Motor neuron (in vitro differentiated cells): Measurements from ENCODE around the gene CRADD. TPM values are rescaled to one million over a fixed set of nuclear protein-coding genes. Genes with fewer than 3 reads are reported as not detected.

Experiments used
- ATAC-seq, 8 experiments: fragments of 200-7000 bp; cut with Tn5 transposase; replicated peaks in 6 of 8; 2 replicates each; pipeline ENCODE4 v1.8.0; 2021; ENCODE audit warnings: mild to moderate bottlenecking in 8 of 8, moderate library complexity in 8 of 8
- H3K27ac ChIP-seq, 2 donors: fragments of 250-450 bp; sonication (Bioruptor Pico); 2 replicates each; pipeline ENCODE4 v1.9.0; 2021; ENCODE audit warnings: antibody characterized with exemption in 2 of 2, mild to moderate bottlenecking in 2 of 2, moderate library complexity in 1 of 2
- H3K4me1 ChIP-seq, 2 donors: fragments of 250-450 bp; sonication (Bioruptor Pico); replicated peaks in 1 of 2; 2 replicates each; pipeline ENCODE4 v1.6.1; 2021; ENCODE audit warnings: antibody characterized with exemption in 2 of 2, mild to moderate bottlenecking in 2 of 2, moderate library complexity in 1 of 2
- H3K4me3 ChIP-seq, 5 donors: fragments of 250-450 bp; sonication (Bioruptor Pico); 2 replicates each; pipeline ENCODE4 v1.9.0; 2021; ENCODE audit warnings: antibody characterized with exemption in 5 of 5, mild to moderate bottlenecking in 5 of 5, moderate library complexity in 4 of 5
- WGBS, 10 experiments: fragments of 450-650 bp; shearing (Covaris generic); methylation state at CpG; one replicate each; pipeline ENCODE4 v1.0.0; 2022; 5-methylcytosine and 5-hydroxymethylcytosine counted together
- in situ Hi-C, 9 experiments: fragments of 400-800 bp; cut with MboI; loops; one replicate each; pipeline ENCODE4 v1.15.0; 2021; ENCODE audit warnings: low sequenced_read_pairs in 9 of 9, low pct_unique_long_range_greater_than_20kb in 2 of 9; ENCODE audit not compliant: unreplicated experiment in 9 of 9
- total RNA-seq, 8 experiments: library from RNA; unstranded; fragments of 300-600 nt; gene quantifications; 2 replicates each; pipeline versions ENCODE4 v1.2.3 to v1.2.4, GENCODE V29; 2022

Gene CRADD
- total RNA-seq, 8 experiments from 2014 or later: 8.0 to 21.3 (median 10.4) TPM

GRCh38 chr12:93654421-93654820 is 22.8 kb upstream of the CRADD start:
- no peak overlapping the region for H3K4me3 ChIP-seq
- in situ Hi-C loops: no loop called here
- H3K27ac ChIP-seq: no peak overlapping the region
- H3K4me1 ChIP-seq: no peaks in the 10 kb centered on the region
- no peak for ATAC-seq
- 58 to 100% (median 90%) methylated on average over 1 to 2 of the region's 2 CpGs; no CpG with 5 or more reads in 4 of the 10 experiments for WGBS, 10 experiments

- H3K4me3 ChIP-seq: no peak overlapping the region
- no peak for ATAC-seq
- 60 to 100% (median 88%) methylated on average over 1 to 2 of the region's 2 CpGs; no CpG with 5 or more reads in 1 of the 10 experiments for WGBS, 10 experiments
- no peak overlapping the region for H3K27ac ChIP-seq
- in situ Hi-C loops: no loop called here
- peaks cover 0 to 12% of the 10 kb centered on the region in 2 donors for H3K4me1 ChIP-seq
These were observed 20.1 kb upstream of the CRADD start for GRCh38 chr12:93657071-93657470.

- 22 to 100% (median 50%) methylated on average over 1 to 3 of the region's 3 CpGs for WGBS, 10 experiments
- Histone ChIP-seq H3K27ac (no peak overlapping the region), H3K4me1 (peaks cover 0 to 12% of the 10 kb centered on the region in 2 donors), H3K4me3 (no peak overlapping the region)
- in situ Hi-C loops: no loop called here
- ATAC-seq: peak in 3 of 8 experiments; percentile 33 to 78 (median 71)
These were observed 16.2 kb upstream of the CRADD start for GRCh38 chr12:93661021-93661420.

- H3K27ac ChIP-seq: no peak overlapping the region
- in situ Hi-C loops: no loop called here
- 43 to 100% (median 79%) methylated on average over 1 to 2 of the region's 2 CpGs; no CpG with 5 or more reads in 2 of the 10 experiments for WGBS, 10 experiments
- peak in 3 of 8 experiments; percentile 82 to 84 (median 83) for ATAC-seq
- H3K4me1 ChIP-seq: peaks cover 0 to 12% of the 10 kb centered on the region in 2 donors
- no peak overlapping the region for H3K4me3 ChIP-seq
These were observed 14.0 kb upstream of the CRADD start for GRCh38 chr12:93663006-93663728.

- in situ Hi-C loops: no loop called here
- no peak overlapping the region for H3K27ac ChIP-seq
- ATAC-seq: no peak
These were observed 13.5 kb upstream of the CRADD start for GRCh38 chr12:93663729-93664084.

GRCh38 chr12:93664573-93665138 is 12.5 kb upstream of the CRADD start:
- 0 to 100% (median 68%) methylated on average over 1 to 2 of the region's 2 CpGs; no CpG with 5 or more reads in 4 of the 10 experiments for whole genome bisulfite sequencing, 10 experiments
- H3K27ac ChIP-seq: no peak overlapping the region
- H3K4me1 ChIP-seq: peaks cover 0 to 12% of the 10 kb centered on the region in 2 donors
- no peak overlapping the region for H3K4me3 ChIP-seq
- in situ Hi-C loops: no loop called here
- ATAC-seq: no peak

More at GRCh38 chr12:93663729-93664084, 13.5 kb upstream of the CRADD start:
- WGBS, 10 experiments: 78 to 100% (median 93%) methylated on average over 1 to 4 of the region's 4 CpGs; no CpG with 5 or more reads in 2 of the 10 experiments
- H3K4me3 ChIP-seq: no peak overlapping the region
- peaks cover 0 to 12% of the 10 kb centered on the region in 2 donors for H3K4me1 ChIP-seq

GRCh38 chr12:93667672-93668071 is 9.5 kb upstream of the CRADD start:
- no peak overlapping the region for H3K4me3 ChIP-seq
- 17 to 100% (median 80%) methylated on average over 1 of the region's 1 CpG; no CpG with 5 or more reads in 3 of the 10 experiments for WGBS, 10 experiments
- H3K4me1 ChIP-seq: no peaks in the 10 kb centered on the region
- in situ Hi-C loops: no loop called here
- no peak overlapping the region for H3K27ac ChIP-seq
- ATAC-seq: no peak

GRCh38 chr12:93668919-93669418 is 8.2 kb upstream of the CRADD start:
- 72 to 100% (median 90%) methylated on average over 2 to 5 of the region's 5 CpGs for WGBS, 10 experiments
- Histone ChIP-seq H3K4me1 (no peaks in the 10 kb centered on the region), H3K27ac (no peak overlapping the region), H3K4me3 (no peak overlapping the region)
- ATAC-seq: no peak
- in situ Hi-C loops: no loop called here

GRCh38 chr12:93669452-93669851 is 7.7 kb upstream of the CRADD start:
- Histone ChIP-seq H3K27ac (no peak overlapping the region), H3K4me1 (no peaks in the 10 kb centered on the region), H3K4me3 (no peak overlapping the region)
- in situ Hi-C loops: no loop called here
- WGBS, 10 experiments: 75 to 100% (median 100%) methylated on average over 1 to 3 of the region's 3 CpGs; no CpG with 5 or more reads in 1 of the 10 experiments
- no peak for ATAC-seq

GRCh38 chr12:93670104-93670503 is 7.1 kb upstream of the CRADD start:
- no peaks in the 10 kb centered on the region for H3K4me1 ChIP-seq
- no peak overlapping the region for H3K27ac ChIP-seq
- in situ Hi-C loops: no loop called here
- 74 to 96% (median 93%) methylated on average over 2 to 4 of the region's 4 CpGs; no CpG with 5 or more reads in 4 of the 10 experiments for WGBS, 10 experiments
- H3K4me3 ChIP-seq: no peak overlapping the region
- ATAC-seq: no peak

- no peak for ATAC-seq
- Histone ChIP-seq H3K4me1 (no peaks in the 10 kb centered on the region), H3K27ac (no peak overlapping the region), H3K4me3 (no peak overlapping the region)
- WGBS, 10 experiments: 10 to 100% (median 82%) methylated on average over 1 to 3 of the region's 3 CpGs
- in situ Hi-C loops: no loop called here
These were observed 6.1 kb upstream of the CRADD start for GRCh38 chr12:93671044-93671443.

GRCh38 chr12:93673084-93673483 is 4.1 kb upstream of the CRADD start:
- ATAC-seq: no peak
- H3K4me3 ChIP-seq: no peak overlapping the region
- in situ Hi-C loops: no loop called here
- WGBS, 10 experiments: 0 to 67% (median 23%) methylated on average over 1 of the region's 1 CpG; no CpG with 5 or more reads in 3 of the 10 experiments
- no peak overlapping the region for H3K27ac ChIP-seq
- peaks cover 5 to 6% of the 10 kb centered on the region in 2 donors for H3K4me1 ChIP-seq

- Histone ChIP-seq H3K27ac (no peak overlapping the region), H3K4me1 (peaks cover 14 to 15% of the 10 kb centered on the region in 2 donors), H3K4me3 (no peak overlapping the region)
- ATAC-seq: no peak
- in situ Hi-C loops: no loop called here
- WGBS, 10 experiments: 87 to 100% (median 95%) methylated on average over 2 to 6 of the region's 6 CpGs; no CpG with 5 or more reads in 1 of the 10 experiments
These were observed 2.8 kb upstream of the CRADD start for GRCh38 chr12:93674386-93674785.
